H1 (cell line): ENCODE measurements around the gene TRIM39. TPM values are rescaled to one million over a fixed set of nuclear protein-coding genes. Genes with fewer than 3 reads are reported as not detected.
A peak's percentile ranks its signal among the peaks of the same experiment; 100 is the strongest.

Experiments used
- ATF2 ChIP-seq: IDR thresholded peaks from 2 replicates; pipeline ENCODE4 v1.6.1; 2012; ENCODE audit warnings: low read length, inconsistent platforms
- CBX5 ChIP-seq: fragments of 300-800, 300-1000 bp; sonication (generic); IDR thresholded peaks from 2 replicates; pipeline ENCODE4 v1.7.1; 2016; ENCODE audit warnings: antibody characterized with exemption, low read length, low read depth
- CHD2 ChIP-seq: IDR thresholded peaks from 2 replicates; pipeline ENCODE4 v1.6.1; 2012; ENCODE audit warnings: low read length, improper control_type of control experiment
- CTBP2 ChIP-seq: IDR thresholded peaks from 2 replicates; pipeline ENCODE4 v1.7.0; 2011; ENCODE audit warnings: borderline replicate concordance, mild to moderate bottlenecking, moderate library complexity, mixed read lengths, low read length; ENCODE audit not compliant: insufficient read depth, insufficient read length
- EGR1 ChIP-seq: IDR thresholded peaks from 2 replicates; pipeline ENCODE4 v1.6.1; 2011; ENCODE audit warnings: low read depth, low read length, borderline replicate concordance
- FOSL1 ChIP-seq: IDR thresholded peaks from 2 replicates; pipeline ENCODE4 v1.6.1; 2011; ENCODE audit warnings: mild to moderate bottlenecking, low read depth, low read length, moderate library complexity; ENCODE audit not compliant: insufficient read depth
- GABPA ChIP-seq: IDR thresholded peaks from 2 replicates; pipeline ENCODE4 v1.6.1; 2011; ENCODE audit warnings: mild to moderate bottlenecking, low read length, moderate library complexity, borderline replicate concordance; ENCODE audit not compliant: insufficient read depth
- KDM5A ChIP-seq: fragments of 200-600 bp; IDR thresholded peaks from 2 replicates; pipeline ENCODE4 v1.7.1; 2012; ENCODE audit warnings: mild to moderate bottlenecking, low read length, inconsistent platforms, mixed read lengths
- MAFK ChIP-seq: IDR thresholded peaks from 2 replicates; pipeline ENCODE4 v1.6.1; 2012; ENCODE audit warnings: low read depth, mild to moderate bottlenecking, improper control_type of control experiment, low read length
- MAX ChIP-seq: IDR thresholded peaks from 2 replicates; pipeline ENCODE4 v1.6.1; 2012; ENCODE audit warnings: inconsistent platforms
- NANOG ChIP-seq: IDR thresholded peaks from 2 replicates; pipeline ENCODE4 v1.6.1; 2011; ENCODE audit warnings: low read length, low read depth, mild to moderate bottlenecking, inconsistent platforms; ENCODE audit not compliant: insufficient read depth, poor library complexity, severe bottlenecking
- PHF8 ChIP-seq: fragments of 200-600 bp; sonication (generic); conservative IDR thresholded peaks from 2 replicates; pipeline ENCODE4 v1.7.1; 2012; ENCODE audit warnings: low read depth, mild to moderate bottlenecking, inconsistent platforms, low read length, moderate library complexity
- POLR2A ChIP-seq, 2 experiments: IDR thresholded peaks; 1 replicate in 1 of 2; 2 replicates in 1 of 2; pipeline ENCODE4 v1.6.1; 2011; ENCODE audit warnings: low read depth in 2 of 2, low read length in 2 of 2, mild to moderate bottlenecking in 2 of 2; ENCODE audit errors: control extremely low read depth in 1 of 2
- RXRA ChIP-seq: IDR thresholded peaks from 2 replicates; pipeline ENCODE4 v1.6.1; 2011; ENCODE audit warnings: low read depth, mild to moderate bottlenecking, low read length, moderate library complexity; ENCODE audit not compliant: insufficient read depth
- SIRT6 ChIP-seq: IDR thresholded peaks from one replicate; pipeline ENCODE4 v1.7.1; 2012; ENCODE audit warnings: low read length, inconsistent platforms
- TAF7 ChIP-seq: optimal IDR thresholded peaks from 2 replicates; pipeline ENCODE3; 2011; ENCODE audit warnings: low read depth, mild to moderate bottlenecking, inconsistent platforms, low read length, moderate library complexity, borderline replicate concordance
- polyA plus RNA-seq, 7 experiments: library from polyadenylated mRNA; depleted of rRNA in 3 of 7; stranded (reverse) in 5 of 7; unstranded in 2 of 7; fragments of >200 nt in 5 of 7; fragments of 200-250 nt in 2 of 7; gene quantifications; 1 replicate in 5 of 7; 2 replicates in 1 of 7; 4 replicates in 1 of 7; pipeline versions ENCODE4 v1.2.1 to v1.2.3, GENCODE V29; 2011 to 2013; ENCODE audit warnings: missing spikeins in 2 of 7, mixed read lengths in 2 of 7
- total RNA-seq: library from RNA; stranded (reverse); fragmentation: NEBNext Ultra II Directional; extraction: Animal tissue kit (Norgen Biotek cat#: 25700); gene quantifications from 2 replicates; pipeline ENCODE4 v1.2.1, GENCODE V29; 2021
- TF ChIP-seq, protein P1 (sequence below): IDR thresholded peaks from 2 replicates; pipeline ENCODE4 v1.6.1; 2011; ENCODE audit warnings: low read length, improper control_type of control experiment

Gene TRIM39
- total and polyA plus RNA-seq, 2 of the 8 experiments (the other 6 are each of a cell fraction or from before 2014, with no cell fraction given), result 7.3 to 26.1 TPM

DNA sequence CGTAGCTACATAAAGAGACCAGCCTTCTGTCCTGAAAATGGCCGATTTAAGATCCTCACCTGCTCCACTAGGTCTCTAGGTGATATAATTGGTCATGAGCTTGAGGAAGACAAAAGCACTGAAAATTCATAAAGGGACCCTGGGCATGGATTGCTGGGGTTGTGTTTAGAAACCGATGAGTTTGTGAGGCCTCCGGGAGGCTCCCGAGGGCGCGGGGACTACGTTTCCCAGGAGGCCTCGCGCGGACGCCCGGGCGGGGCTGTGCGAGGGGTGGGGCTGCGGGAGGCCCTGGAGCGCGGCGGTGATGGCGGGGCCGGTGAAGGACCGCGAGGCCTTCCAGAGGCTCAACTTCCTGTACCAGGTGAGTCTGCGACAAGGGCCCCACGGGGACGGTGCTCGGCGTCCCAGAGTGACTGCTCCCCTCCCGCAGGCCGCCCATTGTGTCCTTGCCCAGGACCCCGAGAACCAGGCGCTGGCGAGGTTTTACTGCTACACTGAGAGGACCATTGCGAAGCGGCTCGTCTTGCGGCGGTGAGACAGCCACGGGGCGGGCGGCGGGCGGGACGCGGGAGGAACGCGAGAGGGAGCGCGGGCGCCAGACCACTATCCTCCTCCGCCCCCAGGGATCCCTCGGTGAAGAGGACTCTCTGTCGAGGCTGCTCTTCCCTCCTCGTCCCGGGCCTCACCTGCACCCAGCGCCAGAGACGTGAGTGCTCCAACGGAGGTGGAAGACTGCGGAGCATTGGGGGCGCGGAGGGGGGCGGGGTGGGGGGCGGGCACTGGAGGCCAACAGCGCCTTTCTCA, 18.3 kb downstream of the TRIM39 start, which contains the start of gene RPP21 (continued):
- TF ChIP-seq TAF7 (peak; percentile 24), GABPA (no peak), KDM5A (no peak), CBX5 (no peak), EGR1 (no peak), CHD2 (peak; percentile 60; the same call in 1 of the 2 replicates), FOSL1 (no peak), PHF8 (peak; percentile 99), NANOG (no peak), RXRA (no peak), MAX (peak; percentile 40), MAFK (no peak), ATF2 (no peak), POLR2A (IDR thresholded peaks at IDR 0.05; ENCODE audit: control extremely low read depth in 1 of 2, low read depth in 2 of 2, low read length in 2 of 2) (peak; percentile 89 to 95), SIRT6 (no peak), CTBP2 (no peak)
- TF ChIP-seq, protein P1, sequence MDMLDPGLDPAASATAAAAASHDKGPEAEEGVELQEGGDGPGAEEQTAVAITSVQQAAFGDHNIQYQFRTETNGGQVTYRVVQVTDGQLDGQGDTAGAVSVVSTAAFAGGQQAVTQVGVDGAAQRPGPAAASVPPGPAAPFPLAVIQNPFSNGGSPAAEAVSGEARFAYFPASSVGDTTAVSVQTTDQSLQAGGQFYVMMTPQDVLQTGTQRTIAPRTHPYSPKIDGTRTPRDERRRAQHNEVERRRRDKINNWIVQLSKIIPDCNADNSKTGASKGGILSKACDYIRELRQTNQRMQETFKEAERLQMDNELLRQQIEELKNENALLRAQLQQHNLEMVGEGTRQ, result no peak
